AG04449 (cell line): ENCODE results near the gene IFITM5.

Experiments
- CTCF ChIA-PET: fragments of 350-600 bp; formaldehyde crosslinking; extraction: SDS; loops from one replicate; lab custom pipeline; 2021; ENCODE audit warnings: antibody characterized with exemption; lab: Yijun Ruan, JAX
- POLR2A ChIA-PET: fragments of 400-600, 350-600 bp; formaldehyde crosslinking; extraction: SDS; loops from one replicate; lab custom pipeline; 2020; ENCODE audit warnings: antibody characterized with exemption, inconsistent platforms; lab: Yijun Ruan, JAX
- DNase-seq: peaks from one replicate; pipeline ENCODE4 v3.0.0-alpha.2; 2010; ENCODE audit warnings: low read depth, low spot score
- H3K4me3 ChIP-seq: 2 replicates; pipeline ENCODE4 v1.5.1; 2011; ENCODE audit warnings: low read depth, mild to moderate bottlenecking, control low read depth, low read length
- CTCF ChIP-seq: IDR thresholded peaks from one replicate; pipeline ENCODE4 v1.5.1; 2011; ENCODE audit warnings: mild to moderate bottlenecking, moderate library complexity, low read length, control low read depth, inconsistent platforms; ENCODE audit not compliant: insufficient read depth; ENCODE audit errors: missing control alignments

The IFITM5 gene

DNA sequence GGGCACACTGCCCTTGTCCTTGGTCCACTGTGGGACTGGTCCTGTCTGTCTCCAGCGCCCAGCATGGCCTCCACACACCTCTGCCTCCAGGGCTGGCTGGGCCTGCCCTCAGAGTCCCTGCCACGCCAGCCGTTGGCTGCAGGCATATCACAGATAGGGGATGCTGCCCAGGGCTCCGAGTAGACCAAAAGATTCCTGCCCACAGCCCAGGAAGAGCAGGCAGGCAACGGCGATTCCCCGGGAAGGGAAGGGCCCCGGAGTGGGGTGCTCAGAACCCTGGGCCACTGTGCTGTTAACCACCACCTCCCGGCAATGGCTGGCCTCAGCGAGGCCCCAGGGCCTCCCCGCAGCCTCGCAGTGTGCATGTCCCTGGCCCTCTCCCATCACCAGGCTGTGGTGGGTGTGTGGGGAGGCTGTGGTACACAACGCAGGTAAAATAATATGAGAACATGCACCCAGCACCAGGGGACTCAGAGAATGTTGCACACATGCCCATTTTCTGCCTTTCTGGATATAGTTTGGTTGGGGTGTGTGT, 2.2 kb downstream of the IFITM5 start:
- no peak for DNase-seq
- TF ChIP-seq CTCF, result no peak
- CTCF ChIA-PET, result interaction anchor here (1.5 kb wide), 1 partner anchor 9 kb away, joined by 5 read pairs; no protein-coding TSS in a partner anchor
- no peak overlapping the region for H3K4me3 ChIP-seq
- POLR2A ChIA-PET, result no interaction called here

- TF ChIP-seq CTCF, result no peak
- CTCF ChIA-PET, result interaction anchor here (9.1 kb wide), 1 partner anchor 9 kb away, joined by 68 read pairs; the partner anchor contains the start of gene IFITM2
- POLR2A ChIA-PET, result no interaction called here
- no peak overlapping the region for H3K4me3 ChIP-seq
- DNase-seq, result no peak
Observed at GRCh38 chr11:296171-297050, 2.9 kb downstream of the IFITM5 start.

- DNase-seq, result no peak
- no peak overlapping the region for H3K4me3 ChIP-seq
- no peak for TF ChIP-seq CTCF
- CTCF ChIA-PET, result interaction anchor here (9.1 kb wide), 1 partner anchor 10 kb away, joined by 68 read pairs; the partner anchor contains the start of gene IFITM2
- POLR2A ChIA-PET, result no interaction called here
Observed at GRCh38 chr11:295351-296170, 3.8 kb downstream of the IFITM5 start.

- ChIA-PET POLR2A (no interaction called here), CTCF (interaction anchor here (9.1 kb wide), 1 partner anchor 11 kb away, joined by 68 read pairs; the partner anchor contains the start of gene IFITM2)
- no peak for TF ChIP-seq CTCF
- H3K4me3 ChIP-seq, result no peak overlapping the region
- no peak for DNase-seq
Observed at GRCh38 chr11:294780-295179, 4.5 kb downstream of the IFITM5 start.

DNA sequence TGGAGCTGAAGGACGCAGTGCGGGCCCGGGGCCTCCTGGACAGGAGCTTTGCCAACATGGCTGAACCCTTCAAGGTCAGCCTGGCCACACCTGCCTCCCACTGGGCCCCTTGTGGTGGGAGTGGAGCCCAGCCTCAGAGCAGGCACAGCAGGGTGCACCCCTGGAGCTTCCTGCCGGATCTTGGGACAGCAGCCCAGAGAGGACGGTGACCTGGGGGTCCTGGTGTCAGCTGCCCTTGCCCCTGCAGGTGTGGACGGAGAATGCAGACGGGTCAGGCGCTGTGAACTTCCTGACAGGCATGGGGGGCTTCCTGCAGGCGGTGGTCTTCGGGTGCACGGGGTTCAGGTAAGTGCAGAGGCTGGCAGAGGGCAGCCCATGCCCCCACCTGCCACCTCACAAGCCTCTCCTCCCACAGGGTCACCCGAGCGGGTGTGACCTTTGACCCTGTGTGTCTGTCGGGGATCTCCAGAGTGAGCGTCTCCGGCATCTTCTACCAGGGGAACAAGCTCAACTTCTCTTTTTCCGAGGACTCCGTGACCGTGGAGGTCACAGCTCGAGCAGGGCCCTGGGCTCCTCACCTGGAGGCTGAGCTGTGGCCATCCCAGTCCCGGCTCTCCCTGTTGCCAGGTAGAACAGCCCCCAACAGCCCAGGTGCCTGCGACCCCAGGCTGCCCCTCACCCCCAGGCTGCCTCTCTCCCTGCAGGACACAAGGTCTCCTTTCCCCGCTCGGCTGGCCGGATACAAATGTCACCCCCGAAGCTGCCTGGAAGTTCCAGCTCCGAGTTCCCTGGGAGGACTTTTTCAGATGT, 5.3 kb downstream of the IFITM5 start:
- no peak for TF ChIP-seq CTCF
- no peak for DNase-seq
- ChIA-PET CTCF (interaction anchor here (0.7 to 9.1 kb wide), 3 partner anchors 12 to 19 kb away, joined by 3 to 68 read pairs (median 3); partner anchors contain the start of gene IFITM2), POLR2A (no interaction called here)
- no peak overlapping the region for H3K4me3 ChIP-seq
